H9 (cell line): ENCODE results near the gene EPB41L4A. TPM values are rescaled to one million over a fixed set of nuclear protein-coding genes. Genes with fewer than 3 reads are reported as not detected.

Experiments used
- DNase-seq: peaks from one replicate; pipeline ENCODE4 v3.0.0-alpha.2; 2017
- H2AFZ ChIP-seq: one replicate; pipeline ENCODE4 v1.6.1; 2013; ENCODE audit warnings: mild to moderate bottlenecking, low read length, control low read depth, moderate library complexity
- H2AK5ac ChIP-seq: 2 replicates; pipeline ENCODE4 v1.6.1; 2013; ENCODE audit warnings: low read length, control low read depth, mixed read lengths; ENCODE audit not compliant: insufficient read length
- H2BK120ac ChIP-seq: one replicate; pipeline ENCODE4 v1.6.1; 2013; ENCODE audit warnings: low read depth, mild to moderate bottlenecking, low read length, control low read depth, inconsistent platforms; ENCODE audit not compliant: poor library complexity, severe bottlenecking
- H2BK12ac ChIP-seq: 2 replicates; pipeline ENCODE4 v1.6.1; 2013; ENCODE audit warnings: low read length, control low read depth, mixed read lengths, low read depth; ENCODE audit not compliant: insufficient read length
- H2BK15ac ChIP-seq: 2 replicates; pipeline ENCODE4 v1.6.1; 2013; ENCODE audit warnings: low read depth, low read length, control low read depth
- H2BK20ac ChIP-seq: one replicate; pipeline ENCODE4 v1.6.1; 2013; ENCODE audit warnings: low read depth, mild to moderate bottlenecking, low read length, control low read depth, inconsistent platforms; ENCODE audit not compliant: poor library complexity, severe bottlenecking
- H2BK5ac ChIP-seq: 2 replicates; pipeline ENCODE4 v1.6.1; 2013; ENCODE audit warnings: low read length, control low read depth, mixed read lengths; ENCODE audit not compliant: insufficient read length
- H3K14ac ChIP-seq: 2 replicates; pipeline ENCODE4 v1.6.1; 2013; ENCODE audit warnings: low read length, control low read depth; ENCODE audit not compliant: insufficient read depth
- H3K18ac ChIP-seq: 2 replicates; pipeline ENCODE4 v1.6.1; 2013; ENCODE audit warnings: low read depth, mild to moderate bottlenecking, mixed read lengths, low read length, control low read depth; ENCODE audit not compliant: insufficient read length
- H3K23ac ChIP-seq: 2 replicates; pipeline ENCODE4 v1.6.1; 2013; ENCODE audit warnings: low read length, control low read depth, mixed read lengths, low read depth; ENCODE audit not compliant: insufficient read length
- H3K23me2 ChIP-seq: 2 replicates; pipeline ENCODE4 v1.6.1; 2013; ENCODE audit warnings: low read depth, mild to moderate bottlenecking, mixed read lengths, low read length, control low read depth; ENCODE audit not compliant: insufficient read length, poor library complexity, severe bottlenecking
- H3K27ac ChIP-seq: 2 replicates; pipeline ENCODE4 v1.5.1; 2013; ENCODE audit warnings: low read length, control low read depth, mixed read lengths, low read depth; ENCODE audit not compliant: insufficient read length
- H3K27me3 ChIP-seq: 2 replicates; pipeline ENCODE4 v1.6.1; 2013; ENCODE audit warnings: low read length, control low read depth, inconsistent platforms; ENCODE audit not compliant: insufficient read depth
- H3K4ac ChIP-seq: 2 replicates; pipeline ENCODE4 v1.6.1; 2013; ENCODE audit warnings: low read depth, mild to moderate bottlenecking, control low read depth, inconsistent platforms, low read length, moderate library complexity
- H3K4me1 ChIP-seq: 2 replicates; pipeline ENCODE4 v1.6.1; 2013; ENCODE audit warnings: low read length, control low read depth, inconsistent platforms; ENCODE audit not compliant: insufficient read depth
- H3K4me2 ChIP-seq: 2 replicates; pipeline ENCODE4 v1.6.1; 2013; ENCODE audit warnings: low read length, control low read depth, mixed read lengths; ENCODE audit not compliant: insufficient read length, insufficient read depth
- H3K56ac ChIP-seq: 2 replicates; pipeline ENCODE4 v1.6.1; 2013; ENCODE audit warnings: low read depth, mild to moderate bottlenecking, mixed read lengths, low read length, control low read depth; ENCODE audit not compliant: insufficient read length
- H3K79me1 ChIP-seq: 2 replicates; pipeline ENCODE4 v1.6.1; 2013; ENCODE audit warnings: low read depth, mild to moderate bottlenecking, moderate library complexity, low read length, control low read depth, inconsistent platforms; ENCODE audit not compliant: insufficient read depth, poor library complexity, severe bottlenecking
- H3K79me2 ChIP-seq: 2 replicates; pipeline ENCODE4 v1.6.1; 2013; ENCODE audit warnings: low read length, control low read depth, inconsistent platforms; ENCODE audit not compliant: insufficient read depth
- H3K9ac ChIP-seq: 2 replicates; pipeline ENCODE4 v1.6.1; 2013; ENCODE audit warnings: low read length, control low read depth, mixed read lengths; ENCODE audit not compliant: insufficient read length; ENCODE audit errors: extremely low read depth
- H3K9me3 ChIP-seq: one replicate; pipeline ENCODE4 v1.6.1; 2013; ENCODE audit warnings: low read depth, low read length, inconsistent platforms; ENCODE audit not compliant: control insufficient read depth
- H3T11ph ChIP-seq: one replicate; pipeline ENCODE4 v1.6.1; 2013; ENCODE audit warnings: mild to moderate bottlenecking, low read length, control low read depth, inconsistent platforms
- H4K20me1 ChIP-seq: one replicate; pipeline ENCODE4 v1.6.1; 2013; ENCODE audit not compliant: control insufficient read depth, insufficient read length, insufficient read depth
- H4K5ac ChIP-seq: 2 replicates; pipeline ENCODE4 v1.6.1; 2013; ENCODE audit warnings: low read depth, mild to moderate bottlenecking, mixed read lengths, low read length, control low read depth; ENCODE audit not compliant: insufficient read length
- H4K8ac ChIP-seq: replicated peaks from 2 replicates; pipeline ENCODE4 v1.6.1; 2013; ENCODE audit warnings: low read length, control low read depth, mixed read lengths, low read depth; ENCODE audit not compliant: insufficient read length
- H4K91ac ChIP-seq: 2 replicates; pipeline ENCODE4 v1.6.1; 2013; ENCODE audit warnings: low read depth, mild to moderate bottlenecking, moderate library complexity, mixed read lengths, low read length, control low read depth; ENCODE audit not compliant: insufficient read length
- H3K27ac Mint-ChIP-seq, 3 experiments: 2 replicates in 2 of 3; 3 replicates in 1 of 3; pipeline ENCODE4 v1.8.0; 2020 to 2021; ENCODE audit warnings: mixed read lengths in 3 of 3, mild to moderate bottlenecking in 1 of 3, moderate library complexity in 1 of 3
- H3K27me3 Mint-ChIP-seq: 2 replicates; pipeline ENCODE4 v1.8.0; 2021; ENCODE audit warnings: low read depth, mild to moderate bottlenecking, moderate library complexity, mixed read lengths
- H3K36me3 Mint-ChIP-seq, 3 experiments: 2 replicates in 2 of 3; 3 replicates in 1 of 3; pipeline ENCODE4 v1.8.0; 2020 to 2021; ENCODE audit warnings: low read depth in 3 of 3, mixed read lengths in 3 of 3; ENCODE audit not compliant: insufficient read depth in 1 of 3
- H3K4me1 Mint-ChIP-seq, 2 experiments: 2 replicates each; pipeline ENCODE4 v1.8.0; 2020; ENCODE audit warnings: mixed read lengths in 2 of 2
- H3K4me3 Mint-ChIP-seq, 2 experiments: 2 replicates in 1 of 2; 3 replicates in 1 of 2; pipeline ENCODE4 v1.8.0; 2020 to 2021; ENCODE audit warnings: mild to moderate bottlenecking in 2 of 2, mixed read lengths in 2 of 2, moderate library complexity in 1 of 2
- H3K9me3 Mint-ChIP-seq, 2 experiments: 2 replicates in 1 of 2; 3 replicates in 1 of 2; pipeline ENCODE4 v1.8.0; 2020; ENCODE audit warnings: mild to moderate bottlenecking in 2 of 2, mixed read lengths in 2 of 2, moderate library complexity in 1 of 2
- WGBS: extraction: QIAGEN DNeasy Blood & Tissue Kit; methylation state at CpG from one replicate; pipeline ENCODE4 v1.1.7; 2013; ENCODE audit warnings: missing lambda C conversion rate, low lambda C conversion rate, mixed read lengths; ENCODE audit not compliant: insufficient read length; ENCODE audit errors: extremely low coverage; 5-methylcytosine and 5-hydroxymethylcytosine counted together
- total RNA-seq: library from RNA; stranded (reverse); gene quantifications from 2 replicates; pipeline ENCODE4 v1.2.1, GENCODE V29; 2021
- TF ChIP-seq, protein P1 (sequence below): fragments of 200-600 bp; sonication (generic); conservative IDR thresholded peaks from 3 replicates; pipeline ENCODE4 v1.8.0; 2021; ENCODE audit warnings: antibody characterized with exemption, mild to moderate bottlenecking

Gene EPB41L4A
- total RNA-seq, 1 experiment from 2014 or later, result 4.9 TPM

DNA sequence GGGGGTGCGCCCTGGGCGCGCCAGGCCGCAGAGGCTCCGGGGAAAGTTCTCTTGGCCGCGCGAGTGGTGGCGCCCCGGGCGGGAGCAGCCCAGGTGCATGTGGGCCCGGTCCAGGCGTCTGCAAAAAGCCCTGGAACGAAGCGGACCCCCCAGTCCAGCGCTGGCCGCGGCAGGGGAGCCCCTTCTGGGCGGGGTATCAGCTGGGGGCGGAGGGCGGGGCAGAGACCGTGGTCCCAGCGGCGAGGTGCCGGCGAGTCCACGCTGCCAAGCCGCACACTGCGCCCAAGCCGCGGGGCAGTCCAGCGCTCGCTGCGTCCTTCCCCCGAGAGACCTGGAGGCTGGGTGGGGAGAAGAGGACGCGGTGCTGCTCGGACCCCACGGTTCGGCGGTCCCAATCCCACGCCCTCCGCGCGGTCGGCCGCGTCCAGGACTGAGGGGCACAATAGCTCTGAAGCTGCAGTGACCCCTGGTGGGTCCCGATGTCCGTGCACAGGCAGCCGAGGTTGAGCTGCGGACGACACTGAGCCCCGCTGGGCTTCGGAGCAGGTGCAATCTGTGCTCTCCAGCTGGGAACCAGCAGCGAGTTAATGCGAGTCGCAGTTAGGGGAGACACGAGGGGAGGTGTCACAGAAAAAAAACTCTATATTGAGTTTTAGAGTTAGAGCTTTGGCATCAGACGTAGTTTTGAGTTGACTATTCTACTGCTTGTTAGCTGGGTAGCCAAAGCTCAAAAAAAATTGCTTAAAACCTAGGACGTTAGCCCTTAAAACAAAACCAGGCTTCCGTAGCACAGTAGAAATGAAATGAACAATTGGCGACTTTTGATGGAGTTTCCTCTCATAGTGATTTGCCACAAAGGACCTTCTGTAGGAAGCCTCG is 1.1 kb upstream of the EPB41L4A start:
- Histone ChIP-seq H2BK5ac (no peak overlapping the region), H3K56ac (no peak overlapping the region), H2BK120ac (no peak overlapping the region), H2AFZ (no peak overlapping the region), H4K5ac (no peak overlapping the region), H2BK20ac (no peak overlapping the region), H2BK12ac (no peak overlapping the region), H4K20me1 (no peaks in the 10 kb centered on the region), H3K9ac (no peak overlapping the region), H3K23ac (no peak overlapping the region), H3K23me2 (peaks cover 18% of the 10 kb centered on the region), H3K9me3 (no peaks in the 10 kb centered on the region), H3K18ac (peak overlapping the region; percentile 59), H3K4me1 (no peaks in the 10 kb centered on the region), H2BK15ac (no peak overlapping the region), H4K91ac (no peak overlapping the region), H4K8ac (no peak overlapping the region), H3K4me2 (peak overlapping the region; percentile 84), H2AK5ac (no peak overlapping the region), H3K27me3 (peaks cover 4% of the 10 kb centered on the region; the same call in 1 of the 2 replicates), H3K79me2 (no peaks in the 10 kb centered on the region), H3K27ac (no peak overlapping the region), H3K4ac (no peak overlapping the region), H3K14ac (no peak overlapping the region), H3T11ph (no peak overlapping the region), H3K79me1 (no peaks in the 10 kb centered on the region)
- WGBS, result no CpG with 5 or more reads among the region's 64 CpGs
- H3K27me3 Mint-ChIP-seq, result peaks cover 51% of the 10 kb centered on the region
- H3K4me1 Mint-ChIP-seq, result peaks cover 9 to 13% of the 10 kb centered on the region in 2 experiments
- peak; percentile 87 for DNase-seq
- H3K27ac Mint-ChIP-seq, result no peak overlapping the region
- H3K9me3 Mint-ChIP-seq, result no peaks in the 10 kb centered on the region
- H3K4me3 Mint-ChIP-seq, result peak overlapping the region; percentile 80 to 88
- TF ChIP-seq, protein P1, sequence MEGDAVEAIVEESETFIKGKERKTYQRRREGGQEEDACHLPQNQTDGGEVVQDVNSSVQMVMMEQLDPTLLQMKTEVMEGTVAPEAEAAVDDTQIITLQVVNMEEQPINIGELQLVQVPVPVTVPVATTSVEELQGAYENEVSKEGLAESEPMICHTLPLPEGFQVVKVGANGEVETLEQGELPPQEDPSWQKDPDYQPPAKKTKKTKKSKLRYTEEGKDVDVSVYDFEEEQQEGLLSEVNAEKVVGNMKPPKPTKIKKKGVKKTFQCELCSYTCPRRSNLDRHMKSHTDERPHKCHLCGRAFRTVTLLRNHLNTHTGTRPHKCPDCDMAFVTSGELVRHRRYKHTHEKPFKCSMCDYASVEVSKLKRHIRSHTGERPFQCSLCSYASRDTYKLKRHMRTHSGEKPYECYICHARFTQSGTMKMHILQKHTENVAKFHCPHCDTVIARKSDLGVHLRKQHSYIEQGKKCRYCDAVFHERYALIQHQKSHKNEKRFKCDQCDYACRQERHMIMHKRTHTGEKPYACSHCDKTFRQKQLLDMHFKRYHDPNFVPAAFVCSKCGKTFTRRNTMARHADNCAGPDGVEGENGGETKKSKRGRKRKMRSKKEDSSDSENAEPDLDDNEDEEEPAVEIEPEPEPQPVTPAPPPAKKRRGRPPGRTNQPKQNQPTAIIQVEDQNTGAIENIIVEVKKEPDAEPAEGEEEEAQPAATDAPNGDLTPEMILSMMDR, result peak; percentile 91
- H3K36me3 Mint-ChIP-seq, result no peaks in the 10 kb centered on the region
